NCI-H524 (cell line): Measurements from ENCODE around the gene FAAH.
A peak's percentile ranks its signal among the peaks of the same experiment; 100 is the strongest.

Experiments
- DNase-seq, 2 experiments: peaks; one replicate each; lab custom pipeline; 2025; lab: John Stamatoyannopoulos, UW

The FAAH gene

GRCh38 chr1:46422261-46422871 lies 28.2 kb downstream of the FAAH start:
- DNase-seq, result no peak

GRCh38 chr1:46423574-46424240 lies 29.6 kb downstream of the FAAH start:
- DNase-seq, result no peak

GRCh38 chr1:46424730-46425129 lies 30.6 kb downstream of the FAAH start:
- no peak for DNase-seq

- no peak for DNase-seq
These were observed 31.6 kb downstream of the FAAH start for GRCh38 chr1:46425726-46426125.

GRCh38 chr1:46427541-46427940 lies 33.4 kb downstream of the FAAH start:
- DNase-seq, result no peak

DNA sequence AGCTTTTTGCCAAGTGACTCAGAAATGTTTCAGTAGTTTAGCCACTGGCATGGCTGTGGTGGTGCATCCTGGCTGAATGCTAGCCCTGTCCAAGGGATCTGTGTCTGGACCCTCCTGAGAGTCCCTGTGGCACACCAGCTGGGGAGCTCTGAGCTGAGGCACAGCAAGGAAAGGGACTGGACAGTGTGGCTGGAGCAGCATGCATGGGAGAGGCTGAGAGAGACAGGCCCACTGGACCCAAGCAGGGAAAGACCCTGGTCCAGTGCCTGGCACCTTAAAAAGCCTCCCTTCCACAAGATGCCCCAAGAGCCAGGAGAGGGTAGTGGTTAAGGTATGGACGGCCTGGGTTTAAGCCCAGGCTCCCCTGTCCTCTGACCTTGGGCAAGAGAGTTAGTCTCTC lies 35.3 kb downstream of the FAAH start:
- DNase-seq, result no peak

DNA sequence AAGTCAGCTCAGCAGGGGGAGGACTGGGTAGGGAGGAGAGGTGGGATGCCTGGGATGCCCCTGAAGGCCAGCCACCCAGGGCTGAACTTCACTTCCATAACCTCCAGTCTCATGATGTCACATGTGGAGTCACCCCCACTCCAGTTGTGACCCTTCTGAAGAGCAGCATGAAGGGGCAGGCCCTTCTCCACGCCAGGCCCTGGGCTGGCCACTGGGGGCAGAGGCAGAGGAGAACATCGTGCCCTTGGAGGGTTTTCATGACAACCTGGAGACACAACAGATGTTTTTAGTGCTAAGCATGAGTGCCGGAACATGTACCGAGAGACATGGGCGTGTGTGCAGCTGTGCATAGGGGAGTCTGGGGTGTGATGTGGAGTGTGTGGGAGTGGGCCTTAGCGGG lies 37.6 kb downstream of the FAAH start:
- no peak for DNase-seq

- DNase-seq, result no peak
These were observed 38.7 kb downstream of the FAAH start for GRCh38 chr1:46432781-46433327.

DNA sequence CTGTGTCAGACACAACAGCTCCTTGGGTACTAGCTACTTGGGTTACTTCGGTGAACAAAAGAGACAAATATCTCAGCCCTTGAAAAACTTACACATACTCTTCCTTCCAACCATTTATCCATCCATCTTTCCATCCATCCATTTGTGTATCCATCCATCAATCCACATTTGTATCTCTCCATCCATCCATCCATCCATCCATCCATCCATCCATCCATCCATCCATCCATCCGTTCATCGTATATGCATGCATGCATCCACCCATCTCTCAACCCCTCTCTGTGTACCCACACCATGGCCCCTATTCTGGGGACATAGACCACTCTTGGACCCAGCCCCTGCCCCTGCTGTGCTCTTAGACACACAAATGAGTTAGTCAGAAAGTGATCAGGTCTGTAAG lies 40.2 kb downstream of the FAAH start:
- no peak for DNase-seq

DNA sequence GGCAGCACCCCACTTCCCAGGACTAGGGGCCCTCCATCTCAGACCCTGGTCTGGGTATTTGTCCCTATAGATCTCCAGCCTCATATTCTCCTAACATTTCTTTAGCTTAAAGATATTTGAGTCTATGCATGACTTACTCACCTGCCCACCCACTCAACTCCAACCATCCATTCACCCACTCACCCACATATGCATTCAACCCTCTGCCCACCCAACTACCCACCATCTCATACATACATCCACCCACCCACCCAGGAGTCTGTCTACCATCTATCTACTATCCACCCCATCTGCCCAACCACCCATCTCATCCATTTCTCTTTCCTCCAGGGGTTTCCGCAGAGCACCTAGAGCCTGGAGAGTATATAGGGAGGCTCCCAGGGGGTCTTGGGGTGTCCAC lies 42.7 kb downstream of the FAAH start:
- DNase-seq, result no peak

DNA sequence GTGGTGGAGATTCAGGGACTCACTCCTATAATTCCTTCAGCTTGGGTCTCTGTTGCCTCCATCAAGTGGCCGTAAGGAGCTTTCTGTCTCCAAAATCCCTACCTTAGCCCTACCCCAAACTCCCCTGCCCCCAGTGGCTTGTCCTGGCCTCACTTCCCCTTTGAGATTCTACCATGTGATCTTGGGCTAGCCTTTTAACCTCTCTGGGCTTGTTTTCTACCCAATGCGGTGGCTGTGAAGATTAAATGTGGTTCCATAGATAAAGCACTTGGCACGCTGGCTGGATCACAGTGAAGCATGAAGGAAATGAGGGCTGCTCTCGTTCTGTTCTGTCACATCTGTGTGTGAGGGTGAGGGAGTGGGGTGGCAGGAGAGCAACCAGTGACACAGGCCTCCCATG lies 43.6 kb downstream of the FAAH start:
- DNase-seq, result no peak

GRCh38 chr1:46438346-46438745 lies 44.2 kb downstream of the FAAH start:
- no peak for DNase-seq

GRCh38 chr1:46440478-46440877 lies 46.4 kb downstream of the FAAH start:
- DNase-seq, result no peak

DNA sequence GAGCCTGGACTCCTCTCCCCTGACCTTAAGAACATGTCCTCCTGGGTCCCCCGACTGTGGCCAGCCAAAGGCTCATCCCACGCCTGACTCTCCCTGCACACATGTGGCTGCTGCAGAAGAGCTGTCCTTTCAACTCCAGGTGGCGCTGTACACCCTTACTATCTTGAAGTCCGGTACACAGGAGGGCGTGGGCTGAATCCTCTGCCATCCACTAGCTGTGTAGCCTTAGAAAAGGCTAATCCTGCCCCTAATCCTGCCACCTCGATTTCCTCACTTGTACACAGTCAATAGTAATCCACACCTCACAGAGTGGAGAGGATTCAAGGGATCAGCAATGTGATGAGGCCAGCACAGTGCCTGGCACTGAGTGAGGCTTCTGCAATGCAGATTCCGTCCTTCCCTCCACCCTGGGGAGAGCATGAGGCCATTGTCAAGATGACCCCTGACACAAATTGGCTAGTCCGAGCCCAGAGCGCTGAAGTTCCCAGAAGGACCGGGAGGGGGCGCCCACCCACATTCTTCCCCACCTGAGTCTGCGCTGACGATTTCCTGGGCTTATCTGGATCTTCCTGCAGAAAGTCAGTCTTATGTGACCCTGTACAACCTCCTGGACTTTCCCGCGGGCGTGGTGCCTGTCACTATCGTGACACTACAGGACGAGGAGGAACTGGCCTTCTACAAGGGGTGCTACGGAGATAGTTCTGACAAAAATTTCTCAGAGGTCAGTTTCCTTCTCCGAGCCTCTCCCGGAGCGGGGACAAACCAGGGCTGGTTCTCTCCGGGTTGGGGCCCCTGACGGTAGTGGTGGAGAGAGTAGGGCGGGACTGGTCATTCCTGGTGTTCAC lies 48.4 kb downstream of the FAAH start:
- DNase-seq, result peak; percentile 90 to 91

- DNase-seq, result no peak
These were observed 50.3 kb downstream of the FAAH start for GRCh38 chr1:46444466-46444865.

- peak in 1 of 2 experiments; percentile 16 for DNase-seq
These were observed 51.7 kb downstream of the FAAH start for GRCh38 chr1:46445773-46446256.

DNA sequence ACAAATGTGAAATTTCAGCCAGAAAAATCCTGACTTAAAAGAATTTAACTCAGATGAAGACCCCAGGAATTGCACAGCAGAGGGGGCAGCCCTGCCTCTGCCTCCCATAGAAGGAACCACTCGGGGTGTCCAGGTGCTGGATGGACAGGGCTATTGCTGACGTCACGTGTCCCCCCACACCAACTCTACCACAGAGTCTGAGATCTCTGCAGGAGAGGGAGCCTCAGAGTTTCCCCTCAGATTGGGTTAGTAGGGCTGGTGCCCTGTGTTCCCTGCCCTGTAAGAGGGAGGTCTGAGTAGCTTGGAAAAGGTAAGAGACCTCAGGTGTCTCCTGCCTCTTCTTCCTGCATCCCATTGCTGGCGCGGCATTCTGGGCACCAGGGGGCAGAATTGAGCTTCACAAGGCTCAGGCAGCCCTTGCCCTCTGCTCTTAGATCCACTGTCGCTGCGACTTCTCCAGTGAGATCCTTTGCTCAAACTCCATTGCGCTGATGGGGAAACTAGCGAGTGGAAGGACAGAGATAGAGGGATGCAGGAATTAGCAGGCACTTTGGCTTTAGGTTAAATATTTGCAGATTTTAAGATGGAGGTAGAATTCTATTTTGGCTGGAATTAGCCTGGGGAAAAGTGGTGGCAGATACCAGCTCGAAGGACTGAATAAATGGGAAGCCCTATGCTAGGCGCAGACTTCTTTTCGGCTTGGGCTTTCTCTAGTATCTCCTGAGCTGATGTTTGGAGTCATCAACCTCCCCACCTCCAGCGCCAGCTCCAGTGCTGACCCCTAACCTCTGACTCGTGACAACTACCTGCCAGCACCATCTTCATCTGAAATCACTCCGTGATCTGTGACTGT lies 52.8 kb downstream of the FAAH start:
- peak; percentile 27 to 74 for DNase-seq

DNA sequence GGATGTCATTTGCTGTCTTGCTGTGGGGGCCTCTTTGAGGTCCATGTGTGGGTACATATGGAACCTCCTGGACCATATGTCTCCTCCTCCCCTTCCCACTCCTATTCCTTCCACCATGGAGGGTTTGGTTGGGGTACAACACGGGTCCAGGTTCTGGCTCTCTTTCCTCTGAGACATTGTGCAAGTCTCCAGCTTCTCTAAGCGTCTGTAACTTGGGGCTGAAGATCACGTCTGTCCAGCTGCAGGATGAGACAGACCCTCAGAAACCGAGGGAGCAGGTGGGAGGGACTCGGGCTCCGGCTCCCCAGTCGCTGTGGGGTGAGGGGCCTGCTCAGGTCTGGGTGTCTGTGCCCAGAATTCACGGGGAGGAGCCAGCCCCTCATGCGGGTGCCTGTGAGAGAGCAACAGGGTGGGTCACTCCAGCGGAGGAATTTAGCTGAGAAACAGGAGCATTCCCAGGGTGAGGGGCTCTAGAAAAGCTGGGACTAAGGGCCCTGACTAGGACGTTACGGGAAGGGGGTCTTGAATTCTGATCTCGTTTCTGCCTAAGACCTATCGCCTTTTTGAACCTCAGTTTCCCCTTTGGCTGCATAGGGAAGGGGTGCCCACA lies 53.5 kb downstream of the FAAH start:
- DNase-seq, result no peak

GRCh38 chr1:46448109-46448911 lies 54.2 kb downstream of the FAAH start:
- DNase-seq, result peak in 1 of 2 experiments; percentile 11
